GM13977 (cell line): ENCODE data around the gene PTGER2.

Experiments
- DNase-seq: peaks from one replicate; pipeline ENCODE4 v3.0.0; 2012; ENCODE audit warnings: low spot score
- CTCF ChIP-seq: IDR thresholded peaks from 2 replicates; pipeline ENCODE4 v1.5.1; 2012; ENCODE audit warnings: mild to moderate bottlenecking, control low read depth; ENCODE audit not compliant: insufficient read depth; ENCODE audit errors: extremely low read depth, missing control alignments
- in situ Hi-C: fragments of 300-500 bp; cut with MboI; formaldehyde crosslinking; loops from one replicate; pipeline ENCODE4 v1.12.0; 2022; ENCODE audit warnings: low sequenced_read_pairs, low pct_unique_long_range_greater_than_20kb, mixed read lengths, inconsistent platforms; ENCODE audit not compliant: unreplicated experiment

PTGER2 gene

GRCh38 chr14:52313903-52314594 is at the start of gene PTGER2:
Gene PTGER2, plus strand, starts transcription at chr14:52314312. Its CDS starts 237 bp downstream, at chr14:52314549.
- peak; percentile 54 for DNase-seq
- no peak for TF ChIP-seq CTCF
- in situ Hi-C loops = no loop called here

GRCh38 chr14:52265253-52265652 is 48.9 kb upstream of the PTGER2 start:
- in situ Hi-C loops = no loop called here
- TF ChIP-seq CTCF = no peak
- DNase-seq = no peak

- no peak for DNase-seq
- no peak for TF ChIP-seq CTCF
- in situ Hi-C loops = no loop called here
Observed at GRCh38 chr14:52266179-52266578, 47.9 kb upstream of the PTGER2 start.

- in situ Hi-C loops = no loop called here
- TF ChIP-seq CTCF = no peak
- DNase-seq = no peak
Observed at GRCh38 chr14:52266782-52267181, 47.3 kb upstream of the PTGER2 start.

GRCh38 chr14:52267501-52268278 is 46.4 kb upstream of the PTGER2 start, which contains the start of gene PTGDR:
Gene PTGDR, plus strand, starts transcription at chr14:52267698. Its CDS starts 117 bp downstream, at chr14:52267815.
- in situ Hi-C loops = no loop called here
- no peak for TF ChIP-seq CTCF
- no peak for DNase-seq

GRCh38 chr14:52268279-52269061 is 45.6 kb upstream of the PTGER2 start:
- no peak for DNase-seq
- no peak for TF ChIP-seq CTCF
- in situ Hi-C loops = no loop called here
